Parietal lobe (tissue), 1 donor: Measurements from ENCODE around the gene YIPF7. TPM values are rescaled to one million over a fixed set of nuclear protein-coding genes. Genes with fewer than 3 reads are reported as not detected.

Experiments used
- total RNA-seq: library from RNA; depleted of rRNA; stranded (reverse); fragments of >200 nt; gene quantifications from one replicate; pipeline ENCODE4 v1.2.3, GENCODE V29; 2014

YIPF7 gene
- 2.5 TPM for total RNA-seq

DNA sequence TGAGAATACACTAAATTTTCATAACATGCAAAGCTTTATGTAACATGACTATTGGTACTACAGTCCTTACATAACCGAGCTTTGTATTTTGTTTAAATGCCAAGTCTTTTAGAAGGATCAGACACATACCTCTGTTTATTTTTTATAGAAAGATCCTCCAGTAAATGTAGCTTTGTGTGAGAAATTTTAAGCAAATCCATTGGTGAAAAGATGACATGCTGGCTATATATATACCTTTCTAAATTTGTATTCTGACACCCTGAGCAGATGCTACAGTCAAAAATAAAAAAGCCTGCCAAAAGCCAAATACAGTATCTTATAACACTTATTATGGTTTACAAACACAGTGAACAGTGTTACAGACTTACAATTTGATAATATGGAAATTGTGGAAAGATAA lies at the start of gene YIPF7:
YIPF7 (minus strand) TSS at position 201 of the 400 bp plus-strand sequence. CDS start 1,525 bp downstream, outside the sequence.

DNA sequence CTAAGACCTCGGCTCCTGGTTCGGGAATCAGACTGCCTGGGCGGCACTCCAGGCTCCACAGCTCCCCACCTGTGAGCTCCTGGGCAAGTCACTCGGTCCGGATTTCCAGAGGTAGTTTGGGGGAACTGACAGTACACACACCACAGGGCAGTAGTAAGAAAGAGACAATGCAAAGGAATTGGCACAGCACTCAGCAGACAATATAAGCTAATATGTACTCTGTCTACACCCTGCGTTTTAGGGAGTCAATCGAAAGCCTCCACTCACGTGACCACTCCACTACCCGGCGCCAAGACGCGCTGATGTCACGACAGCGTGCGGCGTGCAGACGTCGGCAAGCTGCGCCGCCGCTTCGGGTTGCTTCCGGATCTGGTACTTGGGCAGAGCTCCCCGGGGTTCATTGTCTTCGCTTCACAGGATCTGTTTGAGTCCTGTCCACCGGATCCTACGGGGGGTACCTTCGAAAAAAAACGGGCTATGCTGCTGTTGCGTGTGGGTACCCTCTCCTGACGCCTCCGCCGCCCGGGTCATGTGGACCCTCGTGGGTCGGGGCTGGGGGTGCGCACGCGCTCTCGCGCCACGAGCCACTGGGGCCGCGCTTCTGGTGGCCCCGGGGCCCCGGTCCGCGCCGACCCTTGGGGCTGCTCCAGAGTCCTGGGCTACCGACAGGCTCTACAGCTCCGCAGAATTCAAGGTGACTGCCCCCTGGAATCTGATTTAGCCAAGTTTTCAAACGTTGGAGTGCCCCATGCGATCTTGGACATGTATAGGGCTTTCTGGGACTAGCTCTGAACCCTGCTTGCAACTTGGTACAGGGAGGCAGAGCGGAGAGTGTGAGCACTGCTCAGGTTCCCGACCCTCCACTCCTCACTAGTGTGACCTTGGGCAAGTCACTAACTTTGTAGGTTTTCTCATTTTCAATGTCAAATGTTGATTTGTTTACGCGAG lies 26.9 kb upstream of the YIPF7 start, which contains the start of gene GUF1:
GUF1 (plus strand) TSS at position 327 of the 948 bp plus-strand sequence; CDS start at position 530, 203 bp downstream.

Other genes starting within 250 kb of the YIPF7 start
- gene KCTD8, start 202.8 kb downstream of the YIPF7 start, total RNA-seq: 1.6 TPM
- gene GUF1, start 26.8 kb upstream of the YIPF7 start, total RNA-seq: 48.2 TPM
- gene GNPDA2, start 74.9 kb upstream of the YIPF7 start, total RNA-seq: 42.3 TPM